GM23338 (cell line): ENCODE data around the gene PDCD7.

Source experiments
- CREB1 ChIP-seq: fragments of 250-450 bp; sonication (Bioruptor Pico); IDR thresholded peaks from 2 replicates; pipeline ENCODE4 v1.5.0; 2020; ENCODE audit warnings: low read depth, mild to moderate bottlenecking, moderate library complexity
- ETS1 ChIP-seq: IDR thresholded peaks from 2 replicates; pipeline ENCODE4 v1.6.1; 2016; ENCODE audit warnings: antibody characterized with exemption
- EZH2 ChIP-seq: fragments of 200-600 bp; sonication (generic); IDR thresholded peaks from one replicate; pipeline ENCODE4 v1.8.0; 2017; ENCODE audit warnings: antibody characterized with exemption, mild to moderate bottlenecking, low read depth; ENCODE audit not compliant: unreplicated experiment
- EZH2phosphoT487 ChIP-seq: fragments of 200-600 bp; sonication (generic); IDR thresholded peaks from one replicate; pipeline ENCODE4 v1.8.1; 2018; ENCODE audit warnings: antibody characterized with exemption; ENCODE audit not compliant: unreplicated experiment
- JUNB ChIP-seq: IDR thresholded peaks from one replicate; pipeline ENCODE4 v1.6.1; 2016; ENCODE audit warnings: antibody characterized with exemption; ENCODE audit not compliant: unreplicated experiment
- NANOG ChIP-seq: IDR thresholded peaks from 2 replicates; pipeline ENCODE4 v1.6.1; 2016; ENCODE audit warnings: antibody characterized with exemption, borderline replicate concordance
- POLR2AphosphoS5 ChIP-seq: IDR thresholded peaks from 2 replicates; pipeline ENCODE4 v1.6.1; 2016; ENCODE audit warnings: antibody characterized with exemption, low read depth
- REST ChIP-seq: IDR thresholded peaks from one replicate; pipeline ENCODE4 v1.6.1; 2018; ENCODE audit warnings: antibody characterized with exemption; ENCODE audit not compliant: unreplicated experiment
- STAT1 ChIP-seq: IDR thresholded peaks from one replicate; pipeline ENCODE4 v1.6.1; 2016; ENCODE audit warnings: antibody characterized with exemption; ENCODE audit not compliant: unreplicated experiment
- ZNF114 ChIP-seq: fragments of 250-450 bp; sonication (Bioruptor Pico); IDR thresholded peaks from 2 replicates; pipeline ENCODE4 v1.5.0; 2020; ENCODE audit warnings: mild to moderate bottlenecking, moderate library complexity
- ZNF331 ChIP-seq: fragments of 250-450 bp; sonication (Bioruptor Pico); IDR thresholded peaks from 2 replicates; pipeline ENCODE4 v1.5.0; 2020; ENCODE audit warnings: low read depth, mild to moderate bottlenecking, moderate library complexity
- TF ChIP-seq, protein P1 (sequence below), 2 experiments: fragments of 200-600 bp in 1 of 2; sonication (generic) in 1 of 2; conservative IDR thresholded peaks; 2 replicates each; pipeline versions ENCODE4 v1.5.1 to v1.6.1; 2016 to 2017; ENCODE audit warnings: antibody characterized with exemption in 2 of 2, low read depth in 2 of 2, mild to moderate bottlenecking in 2 of 2, moderate library complexity in 1 of 2
- TF ChIP-seq, protein P2 (sequence below): fragments of 250-450 bp; sonication (Bioruptor Pico); IDR thresholded peaks from 2 replicates; pipeline ENCODE4 v1.5.0; 2020; ENCODE audit warnings: mild to moderate bottlenecking, moderate library complexity

DNA sequence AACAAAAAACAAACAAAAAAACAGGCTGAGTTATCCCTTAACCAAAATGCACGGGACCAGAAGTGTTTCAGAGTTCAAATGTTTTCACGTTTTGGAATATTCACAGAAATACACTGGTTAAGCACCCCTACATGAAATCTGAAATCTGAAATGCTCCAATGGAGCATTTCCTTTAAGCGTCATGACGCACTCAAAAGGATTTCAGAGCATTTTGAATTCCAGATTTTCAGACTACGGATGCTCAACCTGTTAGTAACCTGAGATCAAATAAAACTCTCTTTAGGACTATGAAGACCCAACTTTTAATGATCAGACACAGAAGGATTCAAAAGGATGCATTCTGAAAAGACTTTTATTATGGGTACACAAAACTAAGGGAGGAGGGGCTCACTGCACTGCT is 41.9 kb upstream of the PDCD7 start:
- TF ChIP-seq, protein P1, sequence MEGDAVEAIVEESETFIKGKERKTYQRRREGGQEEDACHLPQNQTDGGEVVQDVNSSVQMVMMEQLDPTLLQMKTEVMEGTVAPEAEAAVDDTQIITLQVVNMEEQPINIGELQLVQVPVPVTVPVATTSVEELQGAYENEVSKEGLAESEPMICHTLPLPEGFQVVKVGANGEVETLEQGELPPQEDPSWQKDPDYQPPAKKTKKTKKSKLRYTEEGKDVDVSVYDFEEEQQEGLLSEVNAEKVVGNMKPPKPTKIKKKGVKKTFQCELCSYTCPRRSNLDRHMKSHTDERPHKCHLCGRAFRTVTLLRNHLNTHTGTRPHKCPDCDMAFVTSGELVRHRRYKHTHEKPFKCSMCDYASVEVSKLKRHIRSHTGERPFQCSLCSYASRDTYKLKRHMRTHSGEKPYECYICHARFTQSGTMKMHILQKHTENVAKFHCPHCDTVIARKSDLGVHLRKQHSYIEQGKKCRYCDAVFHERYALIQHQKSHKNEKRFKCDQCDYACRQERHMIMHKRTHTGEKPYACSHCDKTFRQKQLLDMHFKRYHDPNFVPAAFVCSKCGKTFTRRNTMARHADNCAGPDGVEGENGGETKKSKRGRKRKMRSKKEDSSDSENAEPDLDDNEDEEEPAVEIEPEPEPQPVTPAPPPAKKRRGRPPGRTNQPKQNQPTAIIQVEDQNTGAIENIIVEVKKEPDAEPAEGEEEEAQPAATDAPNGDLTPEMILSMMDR (conservative IDR thresholded peaks at IDR 0.05; ENCODE audit: low read depth in 2 of 2), result no peak
- TF ChIP-seq REST (no peak), POLR2AphosphoS5 (no peak), EZH2phosphoT487 (no peak), EZH2 (no peak), CREB1 (CRISPR knock-in tag) (no peak), ETS1 (no peak), JUNB (no peak), ZNF331 (CRISPR knock-in tag) (no peak), ZNF114 (CRISPR knock-in tag) (no peak), STAT1 (no peak), NANOG (no peak)
- TF ChIP-seq, protein P2, sequence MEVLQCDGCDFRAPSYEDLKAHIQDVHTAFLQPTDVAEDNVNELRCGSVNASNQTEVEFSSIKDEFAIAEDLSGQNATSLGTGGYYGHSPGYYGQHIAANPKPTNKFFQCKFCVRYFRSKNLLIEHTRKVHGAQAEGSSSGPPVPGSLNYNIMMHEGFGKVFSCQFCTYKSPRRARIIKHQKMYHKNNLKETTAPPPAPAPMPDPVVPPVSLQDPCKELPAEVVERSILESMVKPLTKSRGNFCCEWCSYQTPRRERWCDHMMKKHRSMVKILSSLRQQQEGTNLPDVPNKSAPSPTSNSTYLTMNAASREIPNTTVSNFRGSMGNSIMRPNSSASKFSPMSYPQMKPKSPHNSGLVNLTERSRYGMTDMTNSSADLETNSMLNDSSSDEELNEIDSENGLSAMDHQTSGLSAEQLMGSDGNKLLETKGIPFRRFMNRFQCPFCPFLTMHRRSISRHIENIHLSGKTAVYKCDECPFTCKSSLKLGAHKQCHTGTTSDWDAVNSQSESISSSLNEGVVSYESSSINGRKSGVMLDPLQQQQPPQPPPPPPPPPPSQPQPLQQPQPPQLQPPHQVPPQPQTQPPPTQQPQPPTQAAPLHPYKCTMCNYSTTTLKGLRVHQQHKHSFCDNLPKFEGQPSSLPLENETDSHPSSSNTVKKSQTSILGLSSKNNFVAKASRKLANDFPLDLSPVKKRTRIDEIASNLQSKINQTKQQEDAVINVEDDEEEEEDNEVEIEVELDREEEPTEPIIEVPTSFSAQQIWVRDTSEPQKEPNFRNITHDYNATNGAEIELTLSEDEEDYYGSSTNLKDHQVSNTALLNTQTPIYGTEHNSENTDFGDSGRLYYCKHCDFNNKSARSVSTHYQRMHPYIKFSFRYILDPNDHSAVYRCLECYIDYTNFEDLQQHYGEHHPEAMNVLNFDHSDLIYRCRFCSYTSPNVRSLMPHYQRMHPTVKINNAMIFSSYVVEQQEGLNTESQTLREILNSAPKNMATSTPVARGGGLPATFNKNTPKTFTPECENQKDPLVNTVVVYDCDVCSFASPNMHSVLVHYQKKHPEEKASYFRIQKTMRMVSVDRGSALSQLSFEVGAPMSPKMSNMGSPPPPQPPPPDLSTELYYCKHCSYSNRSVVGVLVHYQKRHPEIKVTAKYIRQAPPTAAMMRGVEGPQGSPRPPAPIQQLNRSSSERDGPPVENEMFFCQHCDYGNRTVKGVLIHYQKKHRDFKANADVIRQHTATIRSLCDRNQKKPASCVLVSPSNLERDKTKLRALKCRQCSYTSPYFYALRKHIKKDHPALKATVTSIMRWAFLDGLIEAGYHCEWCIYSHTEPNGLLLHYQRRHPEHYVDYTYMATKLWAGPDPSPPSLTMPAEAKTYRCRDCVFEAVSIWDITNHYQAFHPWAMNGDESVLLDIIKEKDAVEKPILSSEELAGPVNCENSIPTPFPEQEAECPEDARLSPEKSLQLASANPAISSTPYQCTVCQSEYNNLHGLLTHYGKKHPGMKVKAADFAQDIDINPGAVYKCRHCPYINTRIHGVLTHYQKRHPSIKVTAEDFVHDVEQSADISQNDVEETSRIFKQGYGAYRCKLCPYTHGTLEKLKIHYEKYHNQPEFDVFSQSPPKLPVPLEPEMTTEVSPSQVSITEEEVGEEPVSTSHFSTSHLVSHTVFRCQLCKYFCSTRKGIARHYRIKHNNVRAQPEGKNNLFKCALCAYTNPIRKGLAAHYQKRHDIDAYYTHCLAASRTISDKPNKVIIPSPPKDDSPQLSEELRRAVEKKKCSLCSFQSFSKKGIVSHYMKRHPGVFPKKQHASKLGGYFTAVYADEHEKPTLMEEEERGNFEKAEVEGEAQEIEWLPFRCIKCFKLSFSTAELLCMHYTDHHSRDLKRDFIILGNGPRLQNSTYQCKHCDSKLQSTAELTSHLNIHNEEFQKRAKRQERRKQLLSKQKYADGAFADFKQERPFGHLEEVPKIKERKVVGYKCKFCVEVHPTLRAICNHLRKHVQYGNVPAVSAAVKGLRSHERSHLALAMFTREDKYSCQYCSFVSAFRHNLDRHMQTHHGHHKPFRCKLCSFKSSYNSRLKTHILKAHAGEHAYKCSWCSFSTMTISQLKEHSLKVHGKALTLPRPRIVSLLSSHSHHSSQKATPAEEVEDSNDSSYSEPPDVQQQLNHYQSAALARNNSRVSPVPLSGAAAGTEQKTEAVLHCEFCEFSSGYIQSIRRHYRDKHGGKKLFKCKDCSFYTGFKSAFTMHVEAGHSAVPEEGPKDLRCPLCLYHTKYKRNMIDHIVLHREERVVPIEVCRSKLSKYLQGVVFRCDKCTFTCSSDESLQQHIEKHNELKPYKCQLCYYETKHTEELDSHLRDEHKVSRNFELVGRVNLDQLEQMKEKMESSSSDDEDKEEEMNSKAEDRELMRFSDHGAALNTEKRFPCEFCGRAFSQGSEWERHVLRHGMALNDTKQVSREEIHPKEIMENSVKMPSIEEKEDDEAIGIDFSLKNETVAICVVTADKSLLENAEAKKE (CRISPR knock-in tag), result no peak
